IPS-18a (cell line): Measurements from ENCODE around the gene PTPRE.

ENCODE experiments used
- H3K27ac ChIP-seq: one replicate; pipeline ENCODE4 v1.5.1; 2013; ENCODE audit warnings: low read length
- H3K27me3 ChIP-seq: one replicate; pipeline ENCODE4 v1.6.1; 2013; ENCODE audit warnings: mild to moderate bottlenecking, low read length; ENCODE audit not compliant: control insufficient read depth, insufficient read depth
- H3K36me3 ChIP-seq: one replicate; pipeline ENCODE4 v1.6.1; 2013; ENCODE audit warnings: low read depth, low read length; ENCODE audit not compliant: control insufficient read depth
- H3K4me1 ChIP-seq: one replicate; pipeline ENCODE4 v1.6.1; 2013; ENCODE audit warnings: low read depth, low read length; ENCODE audit not compliant: control insufficient read depth
- H3K4me3 ChIP-seq: one replicate; pipeline ENCODE4 v1.5.1; 2013; ENCODE audit warnings: low read length
- H3K9ac ChIP-seq: one replicate; pipeline ENCODE4 v1.6.1; 2013; ENCODE audit warnings: mild to moderate bottlenecking, low read length, moderate library complexity
- H3K9me3 ChIP-seq: one replicate; pipeline ENCODE4 v1.6.1; 2013; ENCODE audit warnings: low read depth, low read length; ENCODE audit not compliant: control insufficient read depth

Gene PTPRE

DNA sequence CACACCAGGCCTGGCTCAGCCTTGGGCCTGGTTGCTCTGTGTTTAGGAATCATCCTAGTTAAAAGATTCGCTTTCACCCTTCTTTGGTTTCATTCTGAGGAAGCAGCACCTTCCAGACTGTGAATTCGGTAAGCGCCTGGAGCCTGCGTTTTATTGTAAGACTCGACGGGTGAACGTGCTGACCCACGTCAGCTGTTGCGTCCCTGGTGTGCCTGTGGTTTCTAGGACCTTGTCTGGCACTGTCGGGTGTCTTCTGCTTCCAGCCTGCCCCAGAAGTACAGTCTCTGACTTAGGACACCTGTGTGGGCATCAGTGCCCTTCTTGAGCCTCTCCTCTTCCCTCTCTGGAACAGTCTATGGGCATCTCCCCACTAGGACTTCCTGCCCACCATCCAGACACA is 193.0 kb downstream of the PTPRE start:
- Histone ChIP-seq H3K9me3 (no peaks in the 10 kb centered on the region), H3K27ac (no peak overlapping the region), H3K9ac (no peak overlapping the region), H3K36me3 (peaks cover 79% of the 10 kb centered on the region), H3K27me3 (no peaks in the 10 kb centered on the region), H3K4me3 (no peak overlapping the region), H3K4me1 (no peaks in the 10 kb centered on the region)

- peaks cover 99% of the 10 kb centered on the region for H3K36me3 ChIP-seq
- H3K9me3 ChIP-seq, result no peaks in the 10 kb centered on the region
- H3K9ac ChIP-seq, result no peak overlapping the region
- H3K4me1 ChIP-seq, result no peaks in the 10 kb centered on the region
- no peak overlapping the region for H3K27ac ChIP-seq
- no peak overlapping the region for H3K4me3 ChIP-seq
- H3K27me3 ChIP-seq, result no peaks in the 10 kb centered on the region
Measured at GRCh38 chr10:128101901-128102300, 195.0 kb downstream of the PTPRE start.

DNA sequence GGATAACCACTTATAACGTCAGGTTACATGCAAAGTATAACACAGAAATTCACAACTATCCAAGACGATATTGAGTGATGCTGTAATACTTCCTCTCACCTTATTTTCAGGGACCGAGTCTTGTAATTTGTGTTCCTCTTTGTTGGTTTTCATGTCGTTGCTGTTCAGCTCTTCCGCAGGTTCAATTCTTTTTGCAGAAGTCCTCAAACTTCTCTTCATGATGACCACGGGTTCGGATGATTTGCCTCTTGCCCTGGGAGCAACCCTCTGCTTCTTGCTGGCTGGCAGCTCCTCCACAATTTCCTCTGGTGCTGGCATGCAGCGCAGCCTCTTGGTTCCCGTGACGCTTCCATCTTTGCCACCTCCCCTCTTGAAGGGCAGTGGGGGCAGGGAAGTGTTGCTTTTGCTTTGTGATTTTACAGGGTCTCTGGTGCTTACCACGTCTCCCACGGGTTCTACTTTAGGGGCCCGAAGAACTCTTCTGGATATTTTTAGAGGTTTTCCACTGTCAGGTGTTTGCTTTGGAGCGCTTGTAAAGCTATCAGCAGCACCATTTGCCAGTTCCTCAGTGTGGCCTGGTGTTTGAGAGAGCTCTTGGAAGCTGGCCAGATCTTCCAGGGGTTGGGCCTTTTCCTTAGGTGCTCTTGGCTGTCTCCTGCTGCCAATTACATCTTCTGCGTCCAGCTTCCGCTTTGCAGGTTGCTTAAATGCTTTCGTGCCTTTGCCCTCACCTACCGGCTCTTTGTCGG is 195.8 kb downstream of the PTPRE start:
- peaks cover 100% of the 10 kb centered on the region for H3K36me3 ChIP-seq
- H3K4me3 ChIP-seq, result no peak overlapping the region
- H3K27ac ChIP-seq, result no peak overlapping the region

GRCh38 chr10:128103229-128103714 is 196.4 kb downstream of the PTPRE start:
- Histone ChIP-seq H3K4me1 (no peaks in the 10 kb centered on the region), H3K4me3 (no peak overlapping the region), H3K9me3 (no peaks in the 10 kb centered on the region), H3K36me3 (peaks cover 100% of the 10 kb centered on the region), H3K27ac (no peak overlapping the region), H3K27me3 (no peaks in the 10 kb centered on the region), H3K9ac (no peak overlapping the region)

More for the DNA sequence above, 195.8 kb downstream of the PTPRE start:
- H3K27me3 ChIP-seq, result no peaks in the 10 kb centered on the region
- no peaks in the 10 kb centered on the region for H3K4me1 ChIP-seq
- H3K9ac ChIP-seq, result no peak overlapping the region
- H3K9me3 ChIP-seq, result no peaks in the 10 kb centered on the region

DNA sequence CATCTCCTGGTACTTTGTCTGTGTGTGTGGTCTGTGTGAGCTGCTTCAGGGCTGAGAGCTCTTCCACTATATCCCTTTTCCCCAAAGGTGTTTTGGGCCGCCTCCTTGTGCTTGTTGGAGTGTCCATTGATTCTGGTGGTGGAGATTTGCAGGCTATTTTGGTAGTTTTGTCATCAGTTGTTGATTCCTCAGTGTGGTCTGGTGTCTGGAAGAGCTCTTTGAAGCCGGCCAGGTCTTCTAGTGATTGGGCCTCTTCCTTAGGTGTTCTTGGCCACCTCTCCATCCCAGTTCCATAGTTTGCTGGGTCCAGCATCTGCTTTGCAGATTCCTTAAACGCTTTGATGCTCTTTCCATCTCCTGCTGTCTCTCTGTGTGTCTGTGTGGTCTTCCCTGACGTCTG is 198.5 kb downstream of the PTPRE start:
- no peak overlapping the region for H3K4me3 ChIP-seq
- no peak overlapping the region for H3K27ac ChIP-seq
- no peaks in the 10 kb centered on the region for H3K27me3 ChIP-seq
- H3K9ac ChIP-seq, result no peak overlapping the region
- peaks cover 100% of the 10 kb centered on the region for H3K36me3 ChIP-seq
- no peaks in the 10 kb centered on the region for H3K9me3 ChIP-seq
- no peaks in the 10 kb centered on the region for H3K4me1 ChIP-seq

DNA sequence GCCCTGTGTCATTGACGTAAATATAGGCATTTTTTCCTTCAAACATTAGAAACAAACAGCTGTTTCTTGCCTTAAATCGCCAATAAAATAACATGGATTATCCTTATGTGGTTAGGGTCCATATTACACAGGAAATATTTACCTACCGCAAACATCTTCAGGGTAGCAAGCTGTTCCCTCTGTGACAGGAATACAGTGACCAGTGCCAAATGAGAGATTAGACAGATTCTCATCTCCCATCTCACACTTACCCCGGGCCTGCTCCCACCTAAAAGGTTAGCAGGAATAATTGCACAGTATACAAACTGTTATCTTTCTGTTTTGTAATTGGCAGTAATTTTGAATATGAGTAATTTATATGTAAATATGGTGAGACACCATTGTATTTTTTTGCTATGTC is 202.8 kb downstream of the PTPRE start:
- H3K27me3 ChIP-seq, result no peaks in the 10 kb centered on the region

DNA sequence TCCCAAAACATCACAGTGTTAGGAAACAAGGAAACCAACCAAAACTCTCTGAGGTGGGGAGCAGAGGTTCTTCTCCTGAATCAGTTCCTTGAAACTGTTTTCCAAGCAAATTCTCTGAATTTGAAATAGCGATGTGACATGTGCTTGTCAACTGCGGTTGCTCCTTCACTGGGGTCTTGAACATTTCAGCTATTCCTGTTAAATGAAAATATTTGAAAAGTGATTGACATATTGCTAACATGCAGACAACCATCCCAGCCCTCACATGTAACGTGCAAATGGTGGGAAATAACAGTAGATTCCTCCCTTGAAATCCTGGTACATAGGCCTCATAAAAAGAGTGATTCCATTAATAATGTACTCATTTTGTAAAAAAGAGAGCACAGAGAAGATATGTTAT is 203.4 kb downstream of the PTPRE start:
- H3K9ac ChIP-seq, result no peak overlapping the region
- H3K36me3 ChIP-seq, result peaks cover 100% of the 10 kb centered on the region
- H3K9me3 ChIP-seq, result no peaks in the 10 kb centered on the region
- no peak overlapping the region for H3K27ac ChIP-seq
- no peak overlapping the region for H3K4me3 ChIP-seq
- no peaks in the 10 kb centered on the region for H3K27me3 ChIP-seq
- no peaks in the 10 kb centered on the region for H3K4me1 ChIP-seq

More for the DNA sequence above, 202.8 kb downstream of the PTPRE start:
- no peaks in the 10 kb centered on the region for H3K4me1 ChIP-seq
- H3K36me3 ChIP-seq, result peaks cover 100% of the 10 kb centered on the region
- no peak overlapping the region for H3K9ac ChIP-seq
- H3K9me3 ChIP-seq, result no peaks in the 10 kb centered on the region
- no peak overlapping the region for H3K4me3 ChIP-seq
- H3K27ac ChIP-seq, result no peak overlapping the region

DNA sequence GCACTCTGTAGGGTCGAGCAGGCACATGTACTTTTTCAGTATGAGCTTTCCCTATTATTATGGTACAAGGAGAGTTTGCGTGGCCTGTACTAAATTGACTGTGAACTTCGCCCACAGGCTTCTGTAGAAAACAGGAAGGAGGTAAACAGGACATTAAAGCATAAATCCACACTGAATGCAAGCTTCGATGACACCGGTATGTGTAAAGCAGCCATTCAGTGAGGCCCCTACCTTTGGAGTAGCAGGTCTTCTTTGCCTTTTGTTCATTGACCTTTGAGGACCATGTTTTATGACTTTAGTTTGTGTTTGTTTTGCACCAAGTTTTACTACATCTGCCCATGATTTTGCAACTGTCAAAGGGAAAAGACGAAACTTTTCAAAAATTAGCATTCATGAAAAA is 204.8 kb downstream of the PTPRE start:
- no peaks in the 10 kb centered on the region for H3K9me3 ChIP-seq
- H3K27ac ChIP-seq, result no peak overlapping the region
- no peaks in the 10 kb centered on the region for H3K4me1 ChIP-seq
- peaks cover 98% of the 10 kb centered on the region for H3K36me3 ChIP-seq
- no peaks in the 10 kb centered on the region for H3K27me3 ChIP-seq
- no peak overlapping the region for H3K4me3 ChIP-seq
- no peak overlapping the region for H3K9ac ChIP-seq

- H3K36me3 ChIP-seq, result peaks cover 89% of the 10 kb centered on the region
- H3K4me1 ChIP-seq, result no peaks in the 10 kb centered on the region
Measured at GRCh38 chr10:128113026-128113425, 206.1 kb downstream of the PTPRE start.

GRCh38 chr10:128114901-128115300 is 208.0 kb downstream of the PTPRE start:
- Histone ChIP-seq H3K4me1 (no peaks in the 10 kb centered on the region), H3K9ac (no peak overlapping the region), H3K36me3 (peaks cover 87% of the 10 kb centered on the region), H3K4me3 (no peak overlapping the region), H3K27me3 (no peaks in the 10 kb centered on the region), H3K27ac (no peak overlapping the region), H3K9me3 (no peaks in the 10 kb centered on the region)

More at GRCh38 chr10:128113026-128113425, 206.1 kb downstream of the PTPRE start:
- Histone ChIP-seq H3K27ac (no peak overlapping the region), H3K9me3 (no peaks in the 10 kb centered on the region), H3K9ac (no peak overlapping the region), H3K4me3 (no peak overlapping the region), H3K27me3 (no peaks in the 10 kb centered on the region)

DNA sequence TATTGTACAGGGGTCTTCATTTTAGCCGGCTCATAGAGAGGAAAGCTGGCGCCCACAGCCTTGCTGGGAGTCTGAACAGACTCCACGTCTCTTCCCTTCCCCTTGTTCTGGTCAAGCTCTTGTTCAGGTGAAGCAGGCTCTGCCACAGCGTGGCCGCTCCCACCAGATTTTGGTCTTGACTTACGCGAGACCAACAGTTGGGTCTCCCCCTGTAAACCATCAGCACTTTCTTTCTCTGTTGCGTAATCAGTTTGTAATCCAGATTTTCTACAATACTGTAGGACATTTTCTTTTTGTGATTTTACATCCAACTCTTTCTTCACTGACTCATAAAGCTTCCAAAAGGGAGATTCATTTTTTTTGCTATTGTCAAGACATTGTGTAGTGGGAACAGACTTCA is 208.5 kb downstream of the PTPRE start:
- H3K9me3 ChIP-seq, result no peaks in the 10 kb centered on the region
- H3K9ac ChIP-seq, result no peak overlapping the region
- H3K27me3 ChIP-seq, result no peaks in the 10 kb centered on the region
- no peak overlapping the region for H3K27ac ChIP-seq
- H3K4me1 ChIP-seq, result no peaks in the 10 kb centered on the region
- H3K36me3 ChIP-seq, result peaks cover 82% of the 10 kb centered on the region
- H3K4me3 ChIP-seq, result no peak overlapping the region

- no peaks in the 10 kb centered on the region for H3K4me1 ChIP-seq
- no peak overlapping the region for H3K9ac ChIP-seq
- no peaks in the 10 kb centered on the region for H3K9me3 ChIP-seq
- no peak overlapping the region for H3K27ac ChIP-seq
- H3K27me3 ChIP-seq, result no peaks in the 10 kb centered on the region
- H3K36me3 ChIP-seq, result peaks cover 74% of the 10 kb centered on the region
- no peak overlapping the region for H3K4me3 ChIP-seq
Measured at GRCh38 chr10:128116187-128116586, 209.3 kb downstream of the PTPRE start.
